HG03039 (cell line): ENCODE results near the gene HES7.
A peak's percentile ranks its signal among the peaks of the same experiment; 100 is the strongest.
"Not testable (repeated sequence)": the region's sequence is repeated elsewhere in the genome, so short reads cannot be mapped to it uniquely, and the experiment has no call there.

Source experiments
- ATAC-seq: cut with Tn5 transposase; IDR thresholded peaks from one replicate; pipeline ENCODE4 v1.9.1; 2021; ENCODE audit warnings: mild to moderate bottlenecking, moderate library complexity; ENCODE audit not compliant: unreplicated experiment

HES7 gene

GRCh38 chr17:8105957-8106398 is 17.9 kb downstream of the HES7 start:
- ATAC-seq, result no peak

GRCh38 chr17:8104911-8105310 is 19.0 kb downstream of the HES7 start:
- ATAC-seq, result no peak

GRCh38 chr17:8103549-8103948 is 20.4 kb downstream of the HES7 start:
- no peak for ATAC-seq

DNA sequence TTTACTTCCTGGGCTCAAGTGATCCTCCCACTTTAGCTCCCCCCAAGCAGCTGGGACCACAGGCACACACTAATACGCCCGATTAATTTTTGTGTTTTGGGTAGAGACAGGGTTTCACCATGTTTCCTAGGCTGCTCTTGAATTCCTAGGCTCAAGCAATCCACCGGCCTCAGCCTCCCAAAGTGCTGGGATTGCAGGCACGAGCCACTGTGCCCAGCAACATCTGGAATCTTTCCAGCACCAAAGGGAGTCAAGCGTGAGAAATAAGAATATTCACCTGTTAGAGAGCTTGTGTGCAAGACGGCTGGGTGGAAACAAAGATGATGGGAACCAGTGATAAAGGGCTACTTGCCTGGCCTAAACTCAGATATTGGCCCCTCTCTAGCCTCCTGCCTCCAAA is 22.2 kb downstream of the HES7 start:
- no peak for ATAC-seq

DNA sequence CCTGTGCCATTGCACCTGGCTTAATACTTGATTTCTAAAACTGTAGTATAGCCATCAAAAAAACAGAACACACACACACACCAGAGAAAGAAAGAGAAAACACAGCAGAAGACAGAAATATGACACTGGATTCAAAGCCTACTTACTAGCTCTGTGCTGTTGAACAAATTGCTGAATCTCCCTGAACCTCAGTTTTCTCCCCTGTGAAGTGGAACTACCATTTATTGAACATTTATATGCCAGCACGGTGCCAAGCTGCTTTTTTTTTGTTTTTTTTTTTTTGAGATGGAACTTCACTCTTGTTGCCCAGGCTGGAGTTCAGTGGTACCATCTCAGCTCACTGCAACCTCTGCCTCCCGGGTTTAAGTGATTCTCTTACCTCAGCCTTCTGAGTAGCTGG is 23.1 kb downstream of the HES7 start:
- no peak for ATAC-seq

GRCh38 chr17:8100111-8100510 is 23.8 kb downstream of the HES7 start:
- no peak for ATAC-seq

DNA sequence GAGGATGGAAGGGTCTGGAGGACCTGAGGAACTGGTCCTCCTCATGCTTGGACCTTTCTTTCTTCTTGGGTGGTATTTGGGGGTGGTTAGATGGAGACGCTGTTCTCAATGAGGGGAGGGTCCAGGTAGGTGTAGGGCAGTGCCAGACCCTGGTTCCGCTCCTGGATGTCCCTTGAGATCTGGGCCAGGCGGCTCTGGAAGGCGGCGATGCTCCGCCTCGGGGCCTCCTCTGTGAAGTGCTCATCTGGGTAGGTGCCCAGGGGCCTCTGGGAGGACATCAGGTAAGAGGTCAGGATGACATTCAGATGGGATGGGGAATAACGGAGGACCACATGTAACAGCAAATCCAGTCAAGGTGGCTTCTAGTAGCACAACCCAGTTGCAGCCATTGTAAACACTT is 27.4 kb downstream of the HES7 start:
- no peak for ATAC-seq

GRCh38 chr17:8095361-8095760 is 28.5 kb downstream of the HES7 start:
- no peak for ATAC-seq

DNA sequence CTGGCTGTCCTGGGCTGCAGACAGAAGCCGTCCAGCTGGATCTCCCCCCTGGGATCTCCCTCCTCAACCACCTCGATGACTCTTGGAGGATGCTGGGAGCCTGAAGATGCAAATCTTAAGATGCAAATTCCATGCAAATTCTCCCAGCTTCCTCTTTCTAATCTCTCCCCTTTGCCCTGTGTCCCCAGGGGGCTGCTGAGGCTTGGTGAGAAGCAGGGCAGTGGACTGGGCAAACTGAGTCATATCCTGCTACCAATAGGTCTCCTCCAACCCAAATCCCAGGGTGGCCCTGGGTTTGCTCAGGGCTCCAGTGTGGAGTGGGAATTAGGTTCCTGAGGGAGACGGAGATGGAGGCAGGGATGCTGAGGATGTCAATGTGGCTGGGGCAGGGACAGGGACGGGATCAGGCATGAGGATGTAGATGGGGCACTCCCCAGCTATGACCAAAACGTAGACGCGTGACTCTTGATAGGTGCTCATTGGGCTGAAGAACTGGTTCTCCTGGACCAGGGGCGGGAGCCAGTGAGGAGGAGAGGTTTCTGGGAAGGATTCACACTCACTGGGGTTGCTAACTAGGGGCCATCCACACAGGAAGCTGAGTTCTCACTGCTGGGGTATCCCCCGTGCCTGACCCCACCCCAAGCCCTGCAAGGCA is 32.7 kb downstream of the HES7 start:
- no peak for ATAC-seq

- no peak for ATAC-seq
Observed at GRCh38 chr17:8089728-8090127, 34.2 kb downstream of the HES7 start.

DNA sequence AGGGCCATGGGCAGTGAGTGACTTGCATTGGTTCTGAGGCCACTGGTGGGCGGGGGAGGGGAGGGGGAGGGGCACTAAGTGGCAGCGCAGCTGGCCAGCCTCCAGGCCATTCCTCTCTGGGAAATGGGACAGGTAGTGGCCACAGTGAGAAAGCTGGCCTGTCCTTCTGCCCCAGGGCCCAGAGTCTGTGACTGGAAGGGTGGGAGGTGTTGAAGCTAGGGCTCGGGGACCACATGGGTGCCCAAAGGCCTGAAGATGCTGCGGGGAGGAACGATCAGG is 36.0 kb downstream of the HES7 start:
- no peak for ATAC-seq

DNA sequence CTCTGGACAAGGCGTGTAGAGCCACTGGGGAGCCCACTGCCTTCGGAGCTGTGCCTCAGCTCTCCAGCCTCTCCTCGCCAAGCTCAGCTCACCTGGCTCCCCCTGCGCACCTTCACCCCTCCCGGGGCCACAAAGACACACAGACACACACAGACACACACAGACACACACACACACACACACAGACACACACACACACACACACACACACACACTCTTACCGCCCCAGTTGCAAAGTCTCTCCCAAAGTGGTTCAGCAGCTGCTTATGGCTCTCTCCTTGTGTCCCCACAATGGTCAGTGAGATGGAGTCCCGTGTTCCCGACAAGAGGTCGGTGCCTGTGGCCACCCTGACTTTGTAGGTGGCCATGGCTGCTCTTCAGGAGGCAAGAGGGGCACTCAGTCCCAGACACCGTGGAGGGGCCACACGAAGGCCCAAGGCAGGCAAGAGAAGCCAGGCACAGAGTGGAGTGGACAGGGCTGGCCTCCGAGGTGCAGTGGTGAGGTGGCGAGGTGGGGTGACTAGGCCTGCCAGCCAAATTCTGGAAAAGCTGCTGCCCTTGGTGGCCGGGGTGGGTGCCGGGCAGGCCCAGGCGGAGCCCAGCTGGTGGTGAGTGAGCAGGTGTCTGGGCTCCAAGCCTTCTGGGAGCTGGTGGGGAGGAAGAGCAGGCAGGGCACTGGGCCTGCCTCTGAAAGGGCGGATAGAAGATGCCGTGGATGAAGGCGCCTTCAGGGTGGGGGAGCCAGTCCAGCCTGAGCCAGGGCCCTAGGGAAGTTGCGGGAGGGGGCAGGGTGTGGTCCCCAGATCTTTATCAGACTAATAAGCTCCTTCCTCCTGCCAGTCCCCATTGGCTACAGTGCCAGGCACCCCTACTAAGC is 36.6 kb downstream of the HES7 start, which contains the start of gene ALOX12B:
Gene ALOX12B, minus strand, starts transcription at position 642 of the 877 bp plus-strand sequence. Its CDS starts 274 bp downstream, at position 368.
- no peak for ATAC-seq

DNA sequence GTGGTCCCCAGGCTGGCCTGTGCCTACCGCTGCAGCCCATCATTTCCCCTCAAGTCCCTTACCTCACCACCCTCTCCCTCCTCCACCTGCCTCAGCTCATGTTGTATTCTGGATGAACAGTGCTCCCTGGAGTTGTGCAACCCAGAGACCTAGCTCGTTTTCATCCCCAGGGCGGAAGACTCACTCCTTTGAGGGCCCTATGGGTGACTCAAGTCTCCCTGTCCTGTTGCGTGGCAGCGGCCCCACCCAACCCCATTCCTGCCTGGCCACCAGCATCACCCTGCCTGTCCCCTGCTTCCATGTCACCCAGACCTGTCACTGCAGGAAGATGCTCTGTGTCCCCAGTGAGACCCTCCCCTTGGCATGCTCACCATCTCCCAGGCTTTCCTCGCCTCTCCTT is 39.7 kb downstream of the HES7 start:
- ATAC-seq, result no peak

- no peak for ATAC-seq
Observed at GRCh38 chr17:8082292-8082691, 41.6 kb downstream of the HES7 start.

DNA sequence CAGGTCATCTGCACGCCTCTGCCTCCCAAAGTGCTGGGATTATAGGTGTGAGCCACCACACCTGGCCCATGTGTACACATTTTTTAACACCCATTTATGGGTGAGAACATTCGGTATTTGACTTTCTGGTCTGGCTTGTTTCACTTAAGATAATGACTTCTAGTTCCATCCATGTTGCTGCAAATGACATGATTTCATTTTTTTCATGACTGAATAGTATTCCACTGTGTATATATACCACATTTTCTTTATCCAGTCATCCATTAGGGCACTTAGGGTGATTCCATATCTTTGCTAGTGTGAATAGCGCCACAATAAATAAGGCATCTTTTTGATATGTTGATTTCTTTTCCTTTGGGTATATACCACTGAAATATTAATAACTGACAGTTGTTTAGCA is 42.0 kb downstream of the HES7 start:
- ATAC-seq, result no peak

DNA sequence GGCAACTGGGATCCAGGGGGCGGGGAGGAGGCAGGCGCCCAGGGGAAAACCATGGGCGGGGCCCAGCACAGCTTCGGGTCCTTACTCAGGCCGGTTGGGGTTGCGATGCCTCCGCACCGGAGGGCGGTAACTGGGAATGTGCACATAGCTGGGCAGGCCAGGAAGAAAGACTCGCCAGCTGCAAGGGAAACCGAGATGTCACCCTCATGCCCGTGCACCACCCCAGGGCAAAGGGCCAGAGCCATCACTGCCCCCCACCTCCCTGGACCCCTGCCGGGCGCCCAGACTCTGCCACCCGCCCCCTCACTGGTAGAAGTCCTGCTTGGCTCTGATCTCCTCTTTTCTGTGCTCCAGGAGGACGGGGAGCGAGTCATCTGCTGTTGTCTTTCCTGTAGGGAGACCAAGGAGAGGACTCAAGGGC is 43.1 kb downstream of the HES7 start:
- ATAC-seq, result no peak

- ATAC-seq, result no peak
Observed at GRCh38 chr17:8080208-8080798, 43.6 kb downstream of the HES7 start.

GRCh38 chr17:8079291-8080207 is 44.4 kb downstream of the HES7 start:
- peak; percentile 49 for ATAC-seq

- not testable (repeated sequence) for ATAC-seq
Observed at GRCh38 chr17:8077939-8078338, 46.0 kb downstream of the HES7 start.

- no peak for ATAC-seq
Observed at GRCh38 chr17:8076502-8077266, 47.2 kb downstream of the HES7 start.
